ENCODE data around the gene SLC25A11.

- no peak for TF ChIP-seq CTCF (IDR thresholded peaks at IDR 0.05)
- TF ChIP-seq POLR2A (IDR thresholded peaks at IDR 0.05), result peak in 1 of 2 donors; percentile 37
Observed at GRCh38 chr17:4949321-4950074, 9.7 kb upstream of the SLC25A11 start.

Measured in uterus (tissue), 2 donors.